SK-N-SH (cell line): ENCODE results near the gene GEMIN8. TPM values are rescaled to one million over a fixed set of nuclear protein-coding genes. Genes with fewer than 3 reads are reported as not detected.

Experiments used
- CTCF ChIA-PET: fragments of 300-600, 350-600 bp; formaldehyde crosslinking; extraction: SDS; loops from one replicate; lab custom pipeline; 2021; lab: Yijun Ruan, JAX
- POLR2A ChIA-PET: fragments of 350-600 bp; sonication (Branson Sonifier 250); formaldehyde crosslinking; extraction: SDS; loops from one replicate; lab custom pipeline; 2020; ENCODE audit warnings: antibody characterized with exemption, inconsistent platforms; lab: Yijun Ruan, JAX
- DNase-seq: peaks from one replicate; pipeline ENCODE4 v3.0.0; 2012
- H2AFZ ChIP-seq: fragments of 200-600 bp; sonication (generic); 2 replicates; pipeline ENCODE4 v1.8.1; 2016; ENCODE audit warnings: antibody characterized with exemption, mild to moderate bottlenecking, low read depth
- H3F3A ChIP-seq: fragments of 200-600 bp; sonication (generic); replicated peaks from 2 replicates; pipeline ENCODE3; 2016; ENCODE audit warnings: antibody characterized with exemption, mild to moderate bottlenecking; ENCODE audit not compliant: insufficient read depth
- H3K27ac ChIP-seq, 2 experiments: fragments of 200-500 bp in 1 of 2; fragments of 200-600 bp in 1 of 2; sonication (Bioruptor generic) in 1 of 2; sonication (generic), shearing (Covaris generic) in 1 of 2; 2 replicates each; pipeline versions ENCODE4 v1.5.1 to v1.6.1; 2014 to 2016; ENCODE audit warnings: low read depth in 2 of 2, inconsistent platforms in 1 of 2, low read length in 1 of 2, mild to moderate bottlenecking in 1 of 2, mixed read lengths in 1 of 2
- H3K27me3 ChIP-seq: fragments of 200-600 bp; sonication (generic), shearing (Covaris generic); 2 replicates; pipeline ENCODE4 v1.6.1; 2016; ENCODE audit warnings: mixed run types; ENCODE audit not compliant: insufficient read depth
- H3K36me3 ChIP-seq, 2 experiments: fragments of 200-500 bp in 1 of 2; fragments of 200-600 bp in 1 of 2; sonication (Bioruptor generic) in 1 of 2; sonication (generic) in 1 of 2; replicated peaks in 1 of 2; 2 replicates each; pipeline versions ENCODE3 to v1.5.1; 2014 to 2016; ENCODE audit warnings: low read length in 1 of 2, mild to moderate bottlenecking in 1 of 2; ENCODE audit not compliant: insufficient read depth in 2 of 2, control insufficient read depth in 1 of 2
- H3K4me1 ChIP-seq, 2 experiments: fragments of 200-500 bp in 1 of 2; fragments of 200-600 bp in 1 of 2; sonication (Bioruptor generic) in 1 of 2; sonication (generic), shearing (Covaris generic) in 1 of 2; 2 replicates each; pipeline versions ENCODE4 v1.5.1 to v1.6.1; 2014 to 2016; ENCODE audit warnings: low read depth in 1 of 2, low read length in 1 of 2, mixed run types in 1 of 2; ENCODE audit not compliant: insufficient read depth in 2 of 2, control insufficient read depth in 1 of 2
- H3K4me2 ChIP-seq: fragments of 200-600 bp; sonication (generic), shearing (Covaris generic); 2 replicates; pipeline ENCODE4 v1.6.1; 2017; ENCODE audit warnings: mixed run types
- H3K4me3 ChIP-seq, 2 experiments: fragments of 200-500 bp in 1 of 2; fragments of 200-600 bp in 1 of 2; sonication (Bioruptor generic) in 1 of 2; sonication (generic), shearing (Covaris generic) in 1 of 2; 2 replicates each; pipeline versions ENCODE4 v1.5.1 to v1.8.1; 2014 to 2016; ENCODE audit warnings: low read depth in 2 of 2, inconsistent platforms in 1 of 2, low read length in 1 of 2, mild to moderate bottlenecking in 1 of 2, mixed read lengths in 1 of 2, moderate library complexity in 1 of 2
- H3K79me2 ChIP-seq: fragments of 200-600 bp; sonication (generic); 2 replicates; pipeline ENCODE4 v1.8.1; 2017; ENCODE audit warnings: mild to moderate bottlenecking; ENCODE audit not compliant: insufficient read depth
- H3K9ac ChIP-seq: fragments of 200-600 bp; sonication (generic); 2 replicates; pipeline ENCODE4 v1.6.1; 2017; ENCODE audit warnings: mixed run types
- H3K9me2 ChIP-seq: fragments of 200-600 bp; sonication (generic); 2 replicates; pipeline ENCODE4 v1.6.1; 2017; ENCODE audit warnings: mixed run types
- H3K9me3 ChIP-seq: fragments of 200-600 bp; sonication (generic); 2 replicates; pipeline ENCODE4 v1.6.1; 2017; ENCODE audit warnings: mixed run types, mild to moderate bottlenecking, moderate library complexity
- H4K20me1 ChIP-seq: fragments of 200-600 bp; sonication (generic); 2 replicates; pipeline ENCODE4 v1.6.1; 2017; ENCODE audit warnings: mild to moderate bottlenecking, mixed run types; ENCODE audit not compliant: insufficient read depth
- CHD2 ChIP-seq: fragments of 150-350 bp; IDR thresholded peaks from 2 replicates; pipeline ENCODE4 v1.6.1; 2018; ENCODE audit warnings: low read length; ENCODE audit not compliant: partially characterized antibody
- ELF1 ChIP-seq: IDR thresholded peaks from 2 replicates; pipeline ENCODE4 v1.4.0; 2012
- EZH2phosphoT487 ChIP-seq: fragments of 200-600 bp; sonication (generic); IDR thresholded peaks from 2 replicates; pipeline ENCODE4 v1.6.1; 2017; ENCODE audit warnings: low read depth, mixed run types, mild to moderate bottlenecking, antibody characterized with exemption, moderate library complexity, borderline replicate concordance
- FOSL2 ChIP-seq: IDR thresholded peaks from 2 replicates; pipeline ENCODE4 v1.4.0; 2012; ENCODE audit warnings: low read depth, mild to moderate bottlenecking, moderate library complexity, borderline replicate concordance
- FOXJ3 ChIP-seq: sonication (generic); formaldehyde crosslinking; IDR thresholded peaks from 2 replicates; pipeline ENCODE4 v1.5.1; 2020; ENCODE audit warnings: mild to moderate bottlenecking, missing genetic modification reagents
- FOXM1 ChIP-seq: IDR thresholded peaks from 2 replicates; pipeline ENCODE4 v1.4.0; 2012; ENCODE audit warnings: low read depth, mild to moderate bottlenecking
- GABPA ChIP-seq: IDR thresholded peaks from 2 replicates; pipeline ENCODE4 v1.4.0; 2012; ENCODE audit warnings: low read depth, mild to moderate bottlenecking
- GATA2 ChIP-seq: sonication (generic); formaldehyde crosslinking; IDR thresholded peaks from 2 replicates; pipeline ENCODE4 v1.5.0; 2020; ENCODE audit warnings: mild to moderate bottlenecking, missing genetic modification reagents
- JUND ChIP-seq: IDR thresholded peaks from 2 replicates; pipeline ENCODE4 v1.4.0; 2012
- MEF2A ChIP-seq: IDR thresholded peaks from 2 replicates; pipeline ENCODE4 v1.4.0; 2012; ENCODE audit warnings: low read depth, borderline replicate concordance
- NFIC ChIP-seq: IDR thresholded peaks from 2 replicates; pipeline ENCODE4 v1.4.0; 2012; ENCODE audit warnings: borderline replicate concordance
- RAD21 ChIP-seq: IDR thresholded peaks from 2 replicates; pipeline ENCODE4 v1.6.1; 2012; ENCODE audit warnings: mild to moderate bottlenecking, low read length
- REST ChIP-seq: IDR thresholded peaks from 2 replicates; pipeline ENCODE4 v1.6.1; 2012; ENCODE audit warnings: mild to moderate bottlenecking, low read depth, low read length, moderate library complexity
- RXRA ChIP-seq: IDR thresholded peaks from 2 replicates; pipeline ENCODE4 v1.4.0; 2012; ENCODE audit warnings: low read depth, mild to moderate bottlenecking, borderline replicate concordance
- SMC3 ChIP-seq: IDR thresholded peaks from 2 replicates; pipeline ENCODE4 v1.6.1; 2012; ENCODE audit warnings: low read depth, low read length, improper control_type of control experiment
- TAF1 ChIP-seq: IDR thresholded peaks from 2 replicates; pipeline ENCODE4 v1.6.1; 2012; ENCODE audit warnings: low read depth, mild to moderate bottlenecking, low read length, moderate library complexity, borderline replicate concordance
- TCF12 ChIP-seq: IDR thresholded peaks from 2 replicates; pipeline ENCODE4 v1.4.0; 2012
- USF1 ChIP-seq: IDR thresholded peaks from 2 replicates; pipeline ENCODE4 v1.4.0; 2012; ENCODE audit warnings: low read depth, borderline replicate concordance
- USF2 ChIP-seq: fragments of 150-350 bp; IDR thresholded peaks from 2 replicates; pipeline ENCODE4 v1.6.1; 2017; ENCODE audit warnings: antibody characterized with exemption, low read length, low read depth, borderline replicate concordance
- YY1 ChIP-seq: IDR thresholded peaks from 2 replicates; pipeline ENCODE4 v1.4.0; 2012; ENCODE audit warnings: low read depth, mild to moderate bottlenecking
- ZBTB33 ChIP-seq: IDR thresholded peaks from 2 replicates; pipeline ENCODE4 v1.4.0; 2012; ENCODE audit warnings: low read depth, borderline replicate concordance
- WGBS: methylation state at CpG from one replicate; pipeline ENCODE4 v1.1.6; 2017; ENCODE audit warnings: low lambda C conversion rate; 5-methylcytosine and 5-hydroxymethylcytosine counted together
- polyA plus RNA-seq, 3 experiments: library from polyadenylated mRNA; depleted of rRNA; stranded (reverse); fragments of >200 nt; gene quantifications; 2 replicates each; pipeline ENCODE4 v1.2.3, GENCODE V29; 2012

The GEMIN8 gene
- polyA plus RNA-seq, 1 of the 3 experiments (the other 2 are of a cell fraction) = 69.8 TPM

- TF ChIP-seq NFIC (no peak), ELF1 (no peak), TCF12 (no peak), MEF2A (no peak)
Observed at GRCh38 chrX:14076639-14077038, 46.9 kb upstream of the GEMIN8 start (continued).

- no peaks in the 10 kb centered on the region for H3K9me2 ChIP-seq
- TF ChIP-seq NFIC (no peak), YY1 (no peak), ELF1 (no peak), USF2 (no peak), RXRA (no peak), CHD2 (no peak), FOXM1 (no peak), GATA2 (CRISPR knock-in tag) (no peak), GABPA (no peak), RAD21 (no peak), TAF1 (no peak), MEF2A (no peak), ZBTB33 (no peak), EZH2phosphoT487 (no peak)
- H3K36me3 ChIP-seq = no peaks in the 10 kb centered on the region
- no peaks in the 10 kb centered on the region for H3F3A ChIP-seq
- no peak overlapping the region for H2AFZ ChIP-seq
- POLR2A ChIA-PET = no interaction called here
- no peak overlapping the region for H3K4me3 ChIP-seq
- peaks cover 2% of the 10 kb centered on the region; the same call in 1 of the 2 replicates for H3K27me3 ChIP-seq
- H3K9ac ChIP-seq = no peak overlapping the region
- H3K79me2 ChIP-seq = no peaks in the 10 kb centered on the region
- no peak overlapping the region for H3K4me2 ChIP-seq
- H3K4me1 ChIP-seq = peaks cover 0 to 2% of the 10 kb centered on the region in 2 experiments; a peak in 1 of 4 replicates
- no peaks in the 10 kb centered on the region for H3K9me3 ChIP-seq
- CTCF ChIA-PET = interaction anchor here (1.1 kb wide), 1 partner anchor 22 kb away, joined by 3 read pairs; no protein-coding TSS in a partner anchor
- no peak overlapping the region for H3K27ac ChIP-seq
- H4K20me1 ChIP-seq = no peaks in the 10 kb centered on the region
- no peak for DNase-seq
Observed at GRCh38 chrX:14073556-14073955, 43.9 kb upstream of the GEMIN8 start.

- DNase-seq = no peak
- Histone ChIP-seq H3K9me3 (no peaks in the 10 kb centered on the region), H3K9ac (no peak overlapping the region), H3K9me2 (no peaks in the 10 kb centered on the region), H3K27ac (no peak overlapping the region), H3F3A (no peaks in the 10 kb centered on the region), H2AFZ (no peak overlapping the region), H3K4me2 (no peak overlapping the region), H3K4me3 (no peak overlapping the region), H3K79me2 (no peaks in the 10 kb centered on the region), H3K27me3 (no peaks in the 10 kb centered on the region; the same call in 1 of the 2 replicates), H3K36me3 (no peaks in the 10 kb centered on the region), H4K20me1 (no peaks in the 10 kb centered on the region), H3K4me1 (peaks cover 0 to 2% of the 10 kb centered on the region in 2 experiments; a peak in 1 of 4 replicates)
- CTCF ChIA-PET = no interaction called here
- WGBS = 4% methylated on average over 1 of the region's 1 CpG
- POLR2A ChIA-PET = no interaction called here
- TF ChIP-seq USF1 = no peak
- no peak for TF ChIP-seq GABPA
- no peak for TF ChIP-seq FOSL2
- TF ChIP-seq FOXJ3 (CRISPR knock-in tag) = no peak
- no peak for TF ChIP-seq SMC3
- no peak for TF ChIP-seq YY1
- no peak for TF ChIP-seq JUND
- TF ChIP-seq REST = no peak
- no peak for TF ChIP-seq GATA2 (CRISPR knock-in tag)
Observed at GRCh38 chrX:14073071-14073470, 43.4 kb upstream of the GEMIN8 start.
